HL-60 (cell line): Measurements from ENCODE around the gene AGMO.

Experiments used
- CTCF ChIP-seq: IDR thresholded peaks from one replicate; pipeline ENCODE4 v1.5.1; 2011; ENCODE audit warnings: low read length, control low read depth, inconsistent platforms; ENCODE audit not compliant: insufficient read depth
- POLR2AphosphoS5 ChIP-seq: IDR thresholded peaks from 2 replicates; pipeline ENCODE4 v1.6.1; 2012; ENCODE audit warnings: low read depth
- REST ChIP-seq: IDR thresholded peaks from 2 replicates; pipeline ENCODE4 v1.6.1; 2012; ENCODE audit warnings: low read depth; ENCODE audit not compliant: insufficient replicate concordance
- SPI1 ChIP-seq: IDR thresholded peaks from 2 replicates; pipeline ENCODE4 v1.6.1; 2012; ENCODE audit warnings: low read depth, mild to moderate bottlenecking, borderline replicate concordance

- TF ChIP-seq REST, result no peak
- TF ChIP-seq CTCF, result no peak
- TF ChIP-seq POLR2AphosphoS5, result no peak
- no peak for TF ChIP-seq SPI1
Observed at GRCh38 chr7:15452670-15453069, 109.1 kb downstream of the AGMO start.
